Right lobe of liver (tissue), 4 donors: ENCODE results near the gene DRAM1.

Experiments used
- POLR2A ChIP-seq: fragments of 450-650 bp; IDR thresholded peaks from one replicate; pipeline ENCODE4 v1.6.1; 2017; ENCODE audit warnings: antibody characterized with exemption, mild to moderate bottlenecking
- TF ChIP-seq, protein P1 (sequence below), 4 donors: fragments of 200-600 bp in 3 of 4; fragments of 450-650 bp in 1 of 4; IDR thresholded peaks; one replicate each; pipeline versions ENCODE4 v1.5.1 to v1.8.0; 2016 to 2022; ENCODE audit warnings: antibody characterized with exemption in 4 of 4, mild to moderate bottlenecking in 2 of 4
- donor health status: DM: no; HTN: no; CAD: no.
- donor health status: DM: no; HTN: no; CAD: no.
- donor health status: DM: no; HTN: yes; CAD: no.

DNA sequence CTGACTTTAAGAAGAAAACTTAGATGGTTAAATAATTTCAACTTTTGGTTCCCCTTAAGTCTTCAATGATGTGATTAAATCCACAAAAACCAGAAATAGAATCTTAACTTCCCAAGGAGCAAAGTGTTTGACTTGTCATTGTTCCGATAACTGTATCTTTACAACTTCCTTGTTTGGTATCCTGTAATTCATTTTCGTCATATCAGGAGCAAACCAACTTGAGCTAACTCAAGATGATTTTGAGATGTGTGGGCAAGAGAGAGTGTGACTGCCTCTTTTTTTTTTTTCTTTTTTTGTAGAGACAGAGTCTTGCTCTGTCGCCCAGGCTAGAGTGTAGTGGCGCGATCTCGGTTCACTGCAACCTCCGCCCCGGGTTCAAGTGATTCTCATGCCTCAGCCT, 25.3 kb downstream of the DRAM1 start:
- TF ChIP-seq, protein P1, sequence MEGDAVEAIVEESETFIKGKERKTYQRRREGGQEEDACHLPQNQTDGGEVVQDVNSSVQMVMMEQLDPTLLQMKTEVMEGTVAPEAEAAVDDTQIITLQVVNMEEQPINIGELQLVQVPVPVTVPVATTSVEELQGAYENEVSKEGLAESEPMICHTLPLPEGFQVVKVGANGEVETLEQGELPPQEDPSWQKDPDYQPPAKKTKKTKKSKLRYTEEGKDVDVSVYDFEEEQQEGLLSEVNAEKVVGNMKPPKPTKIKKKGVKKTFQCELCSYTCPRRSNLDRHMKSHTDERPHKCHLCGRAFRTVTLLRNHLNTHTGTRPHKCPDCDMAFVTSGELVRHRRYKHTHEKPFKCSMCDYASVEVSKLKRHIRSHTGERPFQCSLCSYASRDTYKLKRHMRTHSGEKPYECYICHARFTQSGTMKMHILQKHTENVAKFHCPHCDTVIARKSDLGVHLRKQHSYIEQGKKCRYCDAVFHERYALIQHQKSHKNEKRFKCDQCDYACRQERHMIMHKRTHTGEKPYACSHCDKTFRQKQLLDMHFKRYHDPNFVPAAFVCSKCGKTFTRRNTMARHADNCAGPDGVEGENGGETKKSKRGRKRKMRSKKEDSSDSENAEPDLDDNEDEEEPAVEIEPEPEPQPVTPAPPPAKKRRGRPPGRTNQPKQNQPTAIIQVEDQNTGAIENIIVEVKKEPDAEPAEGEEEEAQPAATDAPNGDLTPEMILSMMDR (IDR thresholded peaks at IDR 0.05), result no peak
- no peak for TF ChIP-seq POLR2A
